NCI-H1105 (cell line): ENCODE results near the gene PSORS1C1.
"Not testable (repeated sequence)": the region's sequence is repeated elsewhere in the genome, so short reads cannot be mapped to it uniquely, and the experiment has no call there.

Experiments
- DNase-seq: peaks from one replicate; lab custom pipeline; 2025; lab: John Stamatoyannopoulos, UW

The PSORS1C1 gene

GRCh38 chr6:31178143-31179041 lies 63.8 kb downstream of the PSORS1C1 start:
- DNase-seq: no peak

DNA sequence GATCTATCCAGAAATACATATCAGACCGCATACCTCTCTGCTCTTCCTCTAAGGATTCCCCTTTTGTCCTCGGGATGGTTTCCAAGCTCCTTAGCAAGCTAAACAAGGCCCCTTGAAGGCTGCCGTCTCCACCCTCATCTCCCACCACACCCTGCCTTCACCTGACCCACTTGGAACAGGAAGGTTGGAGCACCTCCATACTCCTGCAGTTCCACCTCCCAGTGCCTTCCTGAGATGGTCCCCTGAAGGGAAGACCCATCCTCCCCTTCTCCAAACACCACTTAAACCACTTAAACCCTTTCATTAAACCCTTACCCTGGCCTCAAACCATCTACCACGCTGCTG lies 64.4 kb downstream of the PSORS1C1 start:
- DNase-seq: no peak

GRCh38 chr6:31179896-31180295 lies 65.3 kb downstream of the PSORS1C1 start:
- DNase-seq: no peak

DNA sequence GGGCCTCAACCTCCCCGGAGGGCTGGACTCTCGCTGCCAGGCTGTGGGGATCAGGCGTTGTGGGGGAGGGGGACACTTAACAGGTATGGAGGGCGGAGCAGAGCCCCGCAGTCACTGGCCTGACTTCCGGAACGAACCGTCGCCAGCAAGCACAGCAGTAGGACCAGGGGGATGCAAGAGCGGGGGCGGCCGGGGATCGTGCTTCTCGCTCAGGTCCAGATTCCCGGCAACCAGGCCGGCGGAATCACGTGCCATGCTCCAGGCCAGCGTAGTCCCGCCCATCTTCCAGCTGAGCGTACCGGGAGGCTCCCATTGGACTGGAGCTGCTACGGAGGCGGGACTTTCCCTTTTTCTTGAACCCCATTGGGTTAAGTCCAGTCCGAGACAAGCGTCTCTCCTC lies 65.9 kb downstream of the PSORS1C1 start:
- DNase-seq: no peak

DNA sequence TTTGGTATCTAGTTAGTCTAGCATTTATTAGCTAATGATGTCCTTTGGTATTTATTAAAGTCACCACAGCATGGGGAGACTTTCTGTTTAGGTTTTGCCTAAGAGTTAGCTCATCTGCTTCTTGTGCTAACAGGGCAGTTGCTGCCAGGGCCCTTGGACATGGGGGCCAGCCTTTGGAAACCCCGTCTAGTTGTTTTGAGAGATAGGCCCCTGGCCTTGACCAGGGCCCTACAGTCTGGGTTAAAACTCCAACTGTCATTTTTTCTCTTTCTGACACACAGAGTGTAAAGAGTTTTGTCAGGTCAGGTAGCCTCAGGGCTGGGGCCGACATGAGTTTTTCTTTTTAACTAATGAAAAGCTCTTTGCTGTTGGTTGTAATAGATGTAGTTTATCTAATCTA lies 68.7 kb downstream of the PSORS1C1 start:
- DNase-seq: not testable (repeated sequence)

DNA sequence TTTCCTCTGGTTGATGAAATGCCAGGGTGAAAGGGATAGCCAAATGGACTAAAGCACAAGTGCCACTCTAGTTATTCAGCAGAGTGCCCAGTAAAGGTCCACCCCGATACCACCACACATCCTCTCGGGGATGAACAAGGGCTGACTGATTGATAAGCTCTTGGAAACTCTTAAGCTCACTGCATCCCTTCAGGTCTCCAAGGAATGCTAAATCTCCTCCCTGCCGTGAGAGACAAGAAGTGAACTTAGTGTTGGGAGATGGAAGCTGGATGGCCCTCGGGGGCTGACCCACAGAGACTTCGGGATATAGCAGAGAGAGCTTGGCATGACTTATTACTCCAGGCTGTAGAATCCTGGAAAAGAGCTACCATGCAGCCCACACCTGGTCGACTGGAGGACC lies 69.3 kb downstream of the PSORS1C1 start:
- not testable (repeated sequence) for DNase-seq

DNA sequence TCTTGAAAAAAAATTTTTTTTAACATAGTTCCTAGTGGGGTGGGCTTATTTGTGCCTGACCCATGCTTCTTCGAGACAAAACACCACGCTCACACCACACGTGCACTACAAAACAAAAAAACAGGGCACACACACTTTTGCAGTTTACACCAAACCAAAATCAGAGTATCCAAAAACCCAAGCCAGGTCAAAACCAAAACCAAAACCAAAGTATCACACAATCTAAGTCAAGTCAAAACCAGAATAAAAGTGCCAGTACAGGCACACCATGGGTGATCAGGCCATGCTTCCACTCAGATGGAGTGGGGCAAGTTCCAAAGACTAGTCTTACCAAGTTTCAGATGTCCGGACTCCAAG lies 71.1 kb downstream of the PSORS1C1 start:
- not testable (repeated sequence) for DNase-seq

- no peak for DNase-seq
These were observed 71.6 kb downstream of the PSORS1C1 start for GRCh38 chr6:31186052-31186734.

- no peak for DNase-seq
These were observed 73.2 kb downstream of the PSORS1C1 start for GRCh38 chr6:31187780-31188194.

DNA sequence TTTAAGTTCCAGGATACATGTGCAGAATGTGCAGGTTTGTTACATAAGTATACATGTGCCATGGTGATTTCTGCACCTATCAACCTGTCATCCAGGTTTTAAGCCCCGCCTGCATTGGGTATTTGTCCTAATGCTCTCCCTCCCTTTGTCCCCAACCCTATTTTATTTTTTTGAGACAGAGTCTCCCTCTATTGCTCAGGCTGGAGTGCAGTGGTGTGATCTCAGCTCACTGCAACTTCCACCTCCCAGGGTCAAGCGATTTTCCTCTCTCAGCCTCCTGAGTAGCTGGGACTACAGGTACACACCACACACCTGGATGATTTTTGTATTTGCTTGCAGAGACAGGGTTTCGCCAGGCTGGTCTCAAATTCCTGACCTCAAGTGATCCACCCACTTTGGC lies 74.6 kb downstream of the PSORS1C1 start:
- not testable (repeated sequence) for DNase-seq
